SJCRH30 (cell line): Measurements from ENCODE around the gene NEUROG1. TPM values are rescaled to one million over a fixed set of nuclear protein-coding genes. Genes with fewer than 3 reads are reported as not detected.
"Not testable (repeated sequence)": the region's sequence is repeated elsewhere in the genome, so short reads cannot be mapped to it uniquely, and the experiment has no call there.

ENCODE experiments used
- DNase-seq, 2 experiments: peaks; one replicate each; pipeline ENCODE4 v3.0.0-alpha.2; 2015 to 2020
- H3K27ac ChIP-seq: fragments of 250-450 bp; sonication (Bioruptor Pico); 2 replicates; pipeline ENCODE4 v1.5.1; 2020; ENCODE audit warnings: mild to moderate bottlenecking, moderate library complexity
- H3K27me3 ChIP-seq: fragments of 250-450 bp; sonication (Bioruptor Pico); 2 replicates; pipeline ENCODE4 v1.5.1; 2020; ENCODE audit warnings: mild to moderate bottlenecking, moderate library complexity
- H3K36me3 ChIP-seq: fragments of 250-450 bp; sonication (Bioruptor Pico); 2 replicates; pipeline ENCODE4 v1.5.1; 2020; ENCODE audit warnings: mild to moderate bottlenecking, moderate library complexity
- H3K4me1 ChIP-seq: fragments of 250-450 bp; sonication (Bioruptor Pico); 2 replicates; pipeline ENCODE4 v1.5.1; 2020; ENCODE audit warnings: mild to moderate bottlenecking, moderate library complexity
- H3K4me3 ChIP-seq: fragments of 250-450 bp; sonication (Bioruptor Pico); 2 replicates; pipeline ENCODE4 v1.5.1; 2020; ENCODE audit warnings: mild to moderate bottlenecking, moderate library complexity
- H3K9me3 ChIP-seq: fragments of 250-450 bp; sonication (Bioruptor Pico); replicated peaks from 2 replicates; pipeline ENCODE4 v1.5.1; 2020; ENCODE audit warnings: mild to moderate bottlenecking, moderate library complexity
- total RNA-seq: library from RNA; depleted of rRNA; stranded (reverse); fragments of >200 nt; shearing (Covaris generic); gene quantifications from 2 replicates; pipeline ENCODE4 v1.2.3, GENCODE V29; 2014

The NEUROG1 gene
- total RNA-seq, 1 experiment from 2014 or later = not detected

DNA sequence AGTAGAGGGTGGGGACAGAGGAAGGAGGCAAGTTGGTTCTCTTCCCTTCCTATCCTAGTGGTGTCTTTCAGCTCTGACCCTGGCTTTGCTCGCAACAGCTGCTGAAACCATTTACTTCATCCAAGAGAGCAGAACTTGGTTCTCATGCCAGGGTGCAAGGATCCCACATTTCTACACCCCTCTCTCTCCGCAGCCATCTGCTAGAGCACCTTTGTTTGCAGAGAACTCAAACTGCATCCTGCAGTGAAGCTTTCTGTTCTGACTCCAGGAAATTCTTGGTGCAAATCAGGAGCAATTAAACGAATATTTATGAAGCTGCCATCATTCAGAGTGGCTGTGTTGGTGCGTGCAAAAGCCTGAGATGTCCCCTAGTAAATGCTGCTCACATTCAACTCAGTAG is 31.9 kb downstream of the NEUROG1 start:
- Histone ChIP-seq H3K4me1 (peaks cover 6% of the 10 kb centered on the region), H3K36me3 (no peaks in the 10 kb centered on the region), H3K27ac (no peak overlapping the region), H3K9me3 (no peaks in the 10 kb centered on the region), H3K4me3 (no peak overlapping the region), H3K27me3 (peaks cover 12% of the 10 kb centered on the region)
- no peak for DNase-seq

DNA sequence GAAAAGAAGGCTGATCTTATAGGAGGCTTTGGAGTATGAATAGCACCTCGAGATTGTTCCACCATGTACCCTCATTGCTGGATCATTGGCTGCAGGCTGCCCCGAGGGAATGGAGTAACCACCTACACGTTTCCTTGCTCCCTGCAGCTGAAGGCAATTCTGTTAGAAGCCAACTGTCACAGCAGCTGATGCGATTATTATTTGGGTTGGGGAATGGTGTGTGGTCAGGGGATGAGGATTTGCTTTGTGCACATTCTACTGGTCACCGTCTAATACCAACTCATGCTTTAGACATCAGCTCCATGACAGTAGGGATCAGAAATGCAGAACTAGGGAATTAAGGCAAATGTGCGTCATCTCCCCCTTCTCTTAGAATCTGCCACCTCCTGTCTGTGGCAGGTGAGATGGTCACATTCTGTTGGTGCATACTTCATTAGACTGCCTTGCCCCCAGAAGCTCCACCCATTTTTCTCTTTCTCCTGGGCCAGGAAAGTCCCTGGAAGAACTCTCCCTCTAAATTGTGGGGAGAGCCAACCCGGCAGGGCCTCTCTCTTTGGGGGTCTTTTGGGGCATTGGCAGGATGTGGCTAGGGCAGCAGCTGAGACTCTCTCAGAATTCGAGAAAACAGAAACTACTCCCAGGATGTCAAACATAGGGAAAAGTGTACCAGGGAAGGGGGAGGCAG is 32.8 kb downstream of the NEUROG1 start:
- no peak overlapping the region for H3K4me3 ChIP-seq
- no peaks in the 10 kb centered on the region for H3K9me3 ChIP-seq
- no peak for DNase-seq
- H3K27me3 ChIP-seq = peaks cover 3% of the 10 kb centered on the region; the same call in 1 of the 2 replicates
- no peak overlapping the region for H3K27ac ChIP-seq
- H3K36me3 ChIP-seq = no peaks in the 10 kb centered on the region
- no peaks in the 10 kb centered on the region for H3K4me1 ChIP-seq

DNA sequence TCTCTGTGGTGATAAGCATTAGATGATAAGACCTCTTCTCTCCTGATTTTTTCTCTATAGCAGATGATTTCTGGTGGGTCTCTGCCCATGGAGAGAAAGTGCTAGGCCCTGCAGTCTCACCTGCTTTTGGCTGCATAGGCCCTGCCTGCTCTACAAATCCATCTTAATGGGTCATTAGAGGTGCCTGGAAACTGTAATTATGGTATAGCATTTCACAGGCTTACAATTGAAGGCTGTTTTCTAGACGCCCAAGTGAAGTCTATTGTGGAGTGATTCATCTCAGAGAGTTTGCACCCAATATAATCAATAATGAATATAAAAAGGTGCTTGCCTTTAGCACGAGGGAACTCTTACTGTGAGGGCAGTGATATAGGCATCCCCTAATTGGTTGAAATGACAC is 33.8 kb downstream of the NEUROG1 start:
- Histone ChIP-seq H3K4me3 (no peak overlapping the region), H3K9me3 (no peaks in the 10 kb centered on the region), H3K27me3 (peaks cover 3% of the 10 kb centered on the region; the same call in 1 of the 2 replicates)

DNA sequence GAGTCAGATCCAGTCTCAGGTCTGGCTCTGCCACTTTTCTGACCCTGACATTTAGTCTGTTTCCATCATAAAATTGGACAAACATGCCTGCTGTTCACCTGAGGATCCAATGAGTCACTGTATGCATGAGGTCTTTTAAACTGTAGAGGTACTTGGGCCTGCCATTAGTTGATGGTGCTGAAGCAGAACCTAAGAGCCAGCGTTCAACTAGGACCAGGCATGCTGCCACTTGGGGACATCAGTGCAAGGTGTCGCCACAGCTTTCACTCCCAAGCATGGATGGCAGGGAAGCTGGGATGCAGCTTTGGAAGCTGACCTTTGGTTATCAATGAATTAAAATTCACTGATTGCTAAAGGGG is 37.1 kb downstream of the NEUROG1 start:
- Histone ChIP-seq H3K4me3 (no peak overlapping the region), H3K4me1 (no peaks in the 10 kb centered on the region), H3K36me3 (no peaks in the 10 kb centered on the region), H3K27me3 (peaks cover 3% of the 10 kb centered on the region; the same call in 1 of the 2 replicates), H3K27ac (no peak overlapping the region), H3K9me3 (no peaks in the 10 kb centered on the region)
- no peak for DNase-seq

More for the DNA sequence above, 33.8 kb downstream of the NEUROG1 start:
- Histone ChIP-seq H3K36me3 (no peaks in the 10 kb centered on the region), H3K27ac (no peak overlapping the region), H3K4me1 (no peaks in the 10 kb centered on the region)
- no peak for DNase-seq

DNA sequence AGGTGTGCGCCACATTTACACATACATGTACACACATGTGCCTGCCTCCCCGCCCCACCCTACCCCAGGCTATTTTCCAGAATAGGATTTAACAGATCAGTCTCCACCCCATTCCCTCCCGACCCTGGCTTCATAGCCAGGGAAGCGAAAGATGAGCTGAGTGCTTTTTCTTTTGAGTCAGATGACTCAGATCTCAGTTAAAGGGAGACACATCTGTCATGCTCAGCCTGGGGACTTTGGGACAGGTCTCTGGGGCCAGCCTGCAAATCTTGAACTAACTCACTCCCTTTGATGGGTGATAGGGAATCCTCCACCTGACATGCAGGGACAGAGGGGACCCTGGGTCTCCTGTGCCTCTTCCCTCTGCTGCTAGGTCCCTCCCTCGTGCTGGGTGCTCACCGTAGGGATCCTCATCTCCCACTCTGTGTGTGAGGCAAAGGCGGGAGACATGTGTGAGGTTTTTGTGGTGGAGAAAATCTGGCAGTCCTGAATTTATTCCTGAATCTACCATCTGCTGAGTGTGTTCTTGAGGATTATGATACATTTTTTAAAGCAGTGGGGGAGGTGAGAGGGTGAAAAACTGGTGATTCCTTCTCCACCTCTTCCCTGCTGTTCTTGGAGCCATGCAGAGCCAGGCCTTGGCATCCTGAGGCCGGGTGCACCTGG is 37.7 kb downstream of the NEUROG1 start:
- Histone ChIP-seq H3K9me3 (no peaks in the 10 kb centered on the region), H3K36me3 (no peaks in the 10 kb centered on the region), H3K27me3 (peaks cover 2% of the 10 kb centered on the region; the same call in 1 of the 2 replicates), H3K4me1 (no peaks in the 10 kb centered on the region), H3K4me3 (no peak overlapping the region), H3K27ac (no peak overlapping the region)
- DNase-seq = no peak

DNA sequence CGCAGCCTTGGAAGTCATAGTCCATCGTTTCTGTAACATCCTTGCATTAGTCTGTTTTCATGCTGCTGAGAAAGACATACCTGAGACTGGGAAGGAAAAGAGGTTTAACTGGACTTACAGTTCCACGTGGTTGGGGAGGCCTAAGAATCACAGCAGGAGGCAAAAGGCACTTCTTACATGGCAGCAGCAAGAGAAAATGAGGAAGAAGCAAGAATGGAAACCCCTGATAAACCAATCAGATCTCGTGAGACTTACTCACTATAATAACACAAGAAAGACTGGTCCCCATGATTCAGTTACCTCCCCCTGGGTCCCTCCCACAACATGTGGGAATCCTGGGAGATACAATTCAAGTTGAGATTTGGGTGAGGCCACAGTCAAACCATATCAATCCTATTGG is 40.2 kb downstream of the NEUROG1 start:
- not testable (repeated sequence) for H3K9me3 ChIP-seq, H3K4me1 ChIP-seq, H3K36me3 ChIP-seq, H3K4me3 ChIP-seq, DNase-seq, H3K27ac ChIP-seq, H3K27me3 ChIP-seq

DNA sequence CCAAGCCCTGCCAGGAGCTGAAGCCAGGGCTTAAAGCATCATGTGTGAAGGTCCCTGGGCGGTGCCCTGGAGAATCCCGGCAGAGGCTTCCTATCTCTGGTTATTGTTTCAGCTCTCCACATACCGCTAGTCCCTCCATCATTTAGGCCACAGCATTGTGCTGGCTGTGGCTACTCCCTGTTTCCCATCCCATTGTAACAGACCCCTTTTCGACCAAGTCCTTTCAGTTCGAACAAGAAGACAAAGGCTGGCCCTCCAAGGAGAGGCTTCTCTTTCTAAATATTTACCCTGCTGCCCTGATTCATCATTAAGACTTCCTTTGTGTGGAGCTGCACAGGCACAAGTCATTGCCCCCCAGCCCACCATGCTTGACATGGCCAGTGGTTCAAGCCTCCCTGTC is 41.6 kb downstream of the NEUROG1 start:
- H3K4me1 ChIP-seq = no peaks in the 10 kb centered on the region
- H3K27ac ChIP-seq = no peak overlapping the region
- no peaks in the 10 kb centered on the region for H3K9me3 ChIP-seq
- no peaks in the 10 kb centered on the region; the same call in 1 of the 2 replicates for H3K27me3 ChIP-seq
- no peak for DNase-seq
- H3K4me3 ChIP-seq = no peak overlapping the region
- no peaks in the 10 kb centered on the region for H3K36me3 ChIP-seq

DNA sequence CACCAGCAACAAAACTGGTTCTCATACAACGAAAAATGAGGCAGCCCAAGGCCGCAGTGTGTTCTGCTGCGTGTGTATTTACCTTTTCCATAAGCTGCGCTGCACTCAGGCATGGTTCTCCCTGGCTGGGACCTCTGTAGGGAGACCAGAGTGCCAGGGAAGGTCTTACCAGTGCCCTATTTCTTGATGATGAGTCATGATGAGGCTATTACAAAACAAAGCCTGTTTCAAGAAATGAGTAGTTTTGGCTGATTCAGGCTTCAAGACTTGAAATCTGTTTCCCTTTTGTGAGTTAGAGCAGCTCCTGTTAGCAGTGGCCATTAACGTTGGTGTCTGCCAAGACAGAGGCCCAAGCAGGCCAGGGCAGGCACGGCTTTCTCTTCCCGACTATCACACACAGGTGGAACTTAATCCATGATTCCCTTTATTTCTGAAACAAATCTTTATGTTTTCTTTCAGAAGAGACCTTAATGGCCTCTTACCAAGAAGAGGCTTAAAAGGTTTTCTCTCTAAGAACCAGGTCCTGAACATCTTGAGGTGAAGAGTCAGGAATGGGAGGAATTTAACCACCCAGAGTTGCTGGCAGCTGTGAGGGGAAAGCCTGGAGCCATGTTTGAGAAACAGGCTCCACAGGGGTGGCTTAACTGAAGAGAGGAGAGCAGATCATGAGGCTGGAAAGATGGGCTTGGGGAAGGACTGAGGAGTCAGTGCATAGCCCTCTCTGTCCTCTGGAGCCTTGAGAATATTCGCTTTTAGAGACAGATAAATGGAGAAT is 42.2 kb downstream of the NEUROG1 start:
- Histone ChIP-seq H3K27ac (no peak overlapping the region), H3K9me3 (no peaks in the 10 kb centered on the region), H3K27me3 (peaks cover 1% of the 10 kb centered on the region; the same call in 1 of the 2 replicates), H3K4me1 (no peaks in the 10 kb centered on the region), H3K4me3 (no peak overlapping the region), H3K36me3 (no peaks in the 10 kb centered on the region)
- DNase-seq = no peak

DNA sequence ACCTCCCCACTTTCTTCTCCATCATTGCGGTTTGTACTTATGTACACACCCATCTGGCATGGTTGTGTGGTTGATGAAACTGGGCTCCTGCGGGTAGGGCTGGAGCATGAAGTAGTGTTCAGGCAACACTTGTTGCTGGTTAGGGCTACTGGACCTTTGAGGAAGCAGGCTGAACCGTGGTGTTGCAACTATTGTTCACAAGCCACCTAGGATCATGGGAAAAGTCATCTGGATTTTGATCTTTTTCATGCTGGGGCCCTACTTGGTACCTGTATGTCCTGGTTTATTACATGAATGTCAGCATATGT is 43.5 kb downstream of the NEUROG1 start:
- H3K27ac ChIP-seq = no peak overlapping the region
- H3K4me3 ChIP-seq = no peak overlapping the region
- no peaks in the 10 kb centered on the region for H3K4me1 ChIP-seq
- no peak for DNase-seq
- H3K9me3 ChIP-seq = no peaks in the 10 kb centered on the region
- H3K36me3 ChIP-seq = no peaks in the 10 kb centered on the region
- H3K27me3 ChIP-seq = peaks cover 3% of the 10 kb centered on the region; the same call in 1 of the 2 replicates

DNA sequence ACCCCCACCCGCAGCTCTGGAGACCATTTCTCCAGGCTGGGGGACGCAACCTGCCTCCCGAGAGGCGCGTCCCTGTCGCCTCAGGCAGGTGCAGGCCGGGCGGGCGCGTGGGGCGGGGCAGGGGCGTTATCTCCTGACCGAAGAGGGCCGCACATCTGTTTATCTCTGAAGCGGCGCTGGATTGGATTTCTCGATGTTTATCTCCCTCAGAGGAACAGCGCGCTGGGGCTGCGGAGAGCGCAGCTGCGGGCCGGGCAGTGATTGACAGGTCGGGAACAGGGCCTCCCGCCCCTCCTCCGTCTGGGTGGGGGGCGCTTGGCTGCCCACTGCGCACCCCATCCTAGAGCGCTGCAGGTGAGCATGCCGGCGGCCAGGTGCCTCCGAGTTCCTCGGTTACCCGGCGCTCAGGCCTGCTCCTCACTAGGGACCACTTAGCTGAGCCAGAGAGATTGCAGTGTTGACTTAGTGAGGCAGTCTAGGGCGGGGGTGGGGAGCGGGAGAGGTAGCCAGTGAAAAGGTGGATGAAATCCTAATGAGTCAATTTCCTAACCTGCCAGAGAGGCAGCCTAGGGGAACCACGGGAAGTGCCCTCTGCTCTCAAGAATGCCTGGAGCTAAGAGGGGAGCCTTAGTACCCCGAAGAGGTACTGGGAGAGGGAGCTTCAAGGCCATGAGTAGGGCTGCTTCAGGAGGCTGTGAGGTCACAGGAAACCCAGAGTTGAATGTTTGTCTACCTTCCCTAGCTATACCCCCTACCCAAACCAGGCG is 44.0 kb downstream of the NEUROG1 start:
- H3K36me3 ChIP-seq = no peaks in the 10 kb centered on the region
- DNase-seq = no peak
- H3K4me3 ChIP-seq = no peak overlapping the region
- H3K9me3 ChIP-seq = no peaks in the 10 kb centered on the region
- no peaks in the 10 kb centered on the region for H3K4me1 ChIP-seq
- no peak overlapping the region for H3K27ac ChIP-seq
- peaks cover 6% of the 10 kb centered on the region; the same call in 1 of the 2 replicates for H3K27me3 ChIP-seq

DNA sequence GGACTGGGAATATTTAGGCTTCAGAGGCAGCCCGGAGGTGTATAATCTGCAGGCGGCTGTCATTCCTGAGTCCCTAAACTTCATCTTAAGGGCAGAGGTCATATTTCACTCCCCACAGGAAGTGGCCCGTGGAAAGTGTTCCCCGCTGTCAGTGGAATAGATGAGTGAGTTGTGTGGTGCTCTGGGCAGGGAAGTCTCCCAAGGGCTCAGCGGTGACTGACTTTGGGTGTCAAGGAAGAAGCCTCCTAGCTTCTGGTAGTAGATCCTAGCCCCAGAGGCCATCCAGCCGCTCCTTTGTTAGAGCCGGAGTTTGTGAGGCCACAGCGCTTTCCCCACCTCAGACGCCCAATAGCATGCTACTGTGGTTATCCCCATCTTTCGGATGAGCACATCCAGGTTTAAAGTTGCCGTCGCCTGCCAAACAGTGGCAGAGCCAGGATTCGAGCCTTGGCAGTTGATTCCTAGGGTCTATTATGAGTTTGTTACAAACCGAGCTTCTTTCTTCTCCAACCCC is 44.7 kb downstream of the NEUROG1 start:
- Histone ChIP-seq H3K4me3 (no peak overlapping the region), H3K27me3 (peaks cover 9% of the 10 kb centered on the region; the same call in 1 of the 2 replicates), H3K4me1 (no peaks in the 10 kb centered on the region), H3K27ac (no peak overlapping the region), H3K36me3 (no peaks in the 10 kb centered on the region), H3K9me3 (no peaks in the 10 kb centered on the region)
- no peak for DNase-seq

DNA sequence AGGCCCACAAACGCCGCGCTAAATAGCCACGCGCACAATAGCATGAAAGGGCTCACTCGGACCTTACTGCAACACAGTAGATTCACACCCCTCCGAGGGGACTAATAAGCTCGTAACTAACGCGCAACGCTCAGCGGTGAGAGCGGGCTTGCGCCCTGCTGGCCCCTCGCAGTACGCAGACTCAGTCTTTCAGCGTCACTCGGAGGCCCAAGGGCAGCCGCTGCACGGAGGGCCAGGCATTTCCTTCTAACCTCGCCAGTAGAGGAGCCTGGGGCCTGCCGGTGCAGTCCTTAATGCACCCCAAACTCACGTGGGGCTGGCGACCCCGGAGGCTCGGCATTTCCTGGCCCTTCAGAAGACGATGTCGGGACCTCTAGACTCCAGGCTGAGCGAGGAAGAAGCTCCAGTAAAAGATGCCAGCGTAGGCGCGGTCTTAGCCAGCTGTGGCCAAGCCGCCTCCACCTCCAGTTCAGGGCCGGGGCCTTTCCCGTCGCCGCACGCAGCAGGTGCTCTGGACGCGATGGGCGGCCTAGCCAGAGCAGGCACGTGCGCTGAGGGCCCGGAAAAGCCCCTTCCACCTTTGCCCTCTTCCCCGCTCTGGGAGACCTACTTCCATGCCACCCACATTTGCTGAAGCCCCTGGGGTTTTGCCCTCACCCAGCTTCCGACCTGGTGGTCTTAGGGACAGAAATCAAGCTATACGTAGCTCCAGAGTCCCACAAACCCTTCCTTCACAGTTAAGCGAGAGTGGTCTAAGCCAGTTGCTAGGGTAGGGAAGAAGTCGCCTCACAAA is 45.3 kb downstream of the NEUROG1 start:
- no peak for DNase-seq
- Histone ChIP-seq H3K4me1 (no peaks in the 10 kb centered on the region), H3K9me3 (no peaks in the 10 kb centered on the region), H3K27me3 (peaks cover 9% of the 10 kb centered on the region; the same call in 1 of the 2 replicates), H3K36me3 (no peaks in the 10 kb centered on the region), H3K27ac (no peak overlapping the region), H3K4me3 (no peak overlapping the region)

DNA sequence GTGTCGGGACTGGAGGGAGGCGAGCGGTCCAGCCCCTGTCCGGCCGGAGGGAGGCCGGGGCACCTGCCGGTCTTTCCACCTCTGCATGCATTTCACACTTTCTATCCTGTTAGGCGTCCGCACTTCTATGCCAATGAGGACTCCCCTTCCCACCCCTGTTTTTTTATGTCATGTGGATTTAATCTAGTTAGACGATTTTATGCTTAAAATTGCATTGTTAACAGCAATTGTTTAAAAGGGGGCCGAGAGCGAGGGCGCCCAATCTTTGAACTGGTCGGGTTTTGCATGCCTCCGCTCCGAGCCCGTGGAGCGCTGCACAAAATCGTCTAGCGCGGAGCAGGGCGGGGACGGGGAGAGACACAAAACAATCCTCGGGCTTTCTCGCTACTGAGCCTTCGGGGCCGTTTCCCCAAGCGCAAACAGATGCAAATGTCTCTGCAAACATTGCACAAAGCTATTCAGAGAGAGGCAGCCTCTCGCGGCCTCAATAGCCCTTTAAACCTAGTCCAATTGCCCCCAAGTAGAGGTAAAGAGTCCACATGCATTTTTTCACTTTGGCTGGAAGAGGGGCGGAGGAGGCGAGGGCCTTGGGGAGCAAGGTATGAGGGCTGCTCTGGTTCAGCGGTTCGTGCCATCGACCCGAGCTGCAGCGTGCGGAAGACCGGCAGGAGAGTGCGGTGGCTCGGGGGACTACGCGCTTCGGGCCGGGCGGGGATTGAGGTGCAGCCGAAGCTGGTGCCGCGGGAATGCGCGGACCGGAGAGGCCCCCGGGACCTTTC is 46.1 kb downstream of the NEUROG1 start:
- H3K36me3 ChIP-seq = no peaks in the 10 kb centered on the region
- H3K27ac ChIP-seq = no peak overlapping the region
- no peaks in the 10 kb centered on the region for H3K9me3 ChIP-seq
- peaks cover 9% of the 10 kb centered on the region; the same call in 1 of the 2 replicates for H3K27me3 ChIP-seq
- H3K4me3 ChIP-seq = no peak overlapping the region
- no peak for DNase-seq
- no peaks in the 10 kb centered on the region for H3K4me1 ChIP-seq
